ENCODE data around the gene KCNIP4.

- TF ChIP-seq CTCF (IDR thresholded peaks at IDR 0.05) (no peak), POLR2AphosphoS5 (IDR thresholded peaks at IDR 0.05) (no peak), POLR2A (IDR thresholded peaks at IDR 0.05; ENCODE audit: low read depth) (no peak), EP300 (IDR thresholded peaks at IDR 0.05) (no peak)
Measured at GRCh38 chr4:21374641-21375368, 573.8 kb downstream of the KCNIP4 start.

Data from esophagus muscularis mucosa (tissue), 4 donors.